GM10248 (cell line): ENCODE results near the gene CYP26B1.

Source experiments
- CTCF ChIA-PET: fragments of 300-600 bp; sonication (Branson Sonifier 250); formaldehyde crosslinking; extraction: SDS; loops from one replicate; lab custom pipeline; 2021; ENCODE audit warnings: antibody characterized with exemption; lab: Yijun Ruan, JAX
- POLR2A ChIA-PET: fragments of 350-650 bp; sonication (Branson Sonifier 250); formaldehyde crosslinking; extraction: SDS; loops from one replicate; lab custom pipeline; 2020; ENCODE audit warnings: antibody characterized with exemption; lab: Yijun Ruan, JAX
- DNase-seq: peaks from one replicate; pipeline ENCODE4 v3.0.0; 2012; ENCODE audit errors: extremely low spot score
- CTCF ChIP-seq: IDR thresholded peaks from 2 replicates; pipeline ENCODE4 v1.5.1; 2012; ENCODE audit warnings: mild to moderate bottlenecking, low read depth; ENCODE audit errors: extremely low read depth, missing control alignments, control extremely low read depth

CYP26B1 gene

GRCh38 chr2:72147303-72147971 is at the start of gene CYP26B1:
TSS of gene CYP26B1 (minus strand) at chr2:72147862. CDS start at chr2:72147834, 28 bp downstream.
- DNase-seq = peak; percentile 17
- ChIA-PET CTCF (no interaction called here), POLR2A (no interaction called here)
- TF ChIP-seq CTCF = no peak

- CTCF ChIA-PET = no interaction called here
- no peak for DNase-seq
- TF ChIP-seq CTCF = no peak
- POLR2A ChIA-PET = no interaction called here
Observed at GRCh38 chr2:72193723-72194122, 46.1 kb upstream of the CYP26B1 start.

- TF ChIP-seq CTCF = no peak
- no peak for DNase-seq
- ChIA-PET CTCF (interaction anchor here (1.4 to 2.3 kb wide), 3 partner anchors 8 to 41 kb away, joined by 4 to 5 read pairs (median 5); no protein-coding TSS in a partner anchor), POLR2A (no interaction called here)
Observed at GRCh38 chr2:72191441-72191840, 43.8 kb upstream of the CYP26B1 start.

GRCh38 chr2:72185206-72185605 is 37.5 kb upstream of the CYP26B1 start:
- ChIA-PET POLR2A (no interaction called here), CTCF (no interaction called here)
- no peak for TF ChIP-seq CTCF
- no peak for DNase-seq

GRCh38 chr2:72183466-72183865 is 35.8 kb upstream of the CYP26B1 start:
- ChIA-PET CTCF (no interaction called here), POLR2A (no interaction called here)
- DNase-seq = no peak
- TF ChIP-seq CTCF = no peak

GRCh38 chr2:72183016-72183415 is 35.4 kb upstream of the CYP26B1 start:
- CTCF ChIA-PET = no interaction called here
- no peak for DNase-seq
- POLR2A ChIA-PET = no interaction called here
- TF ChIP-seq CTCF = no peak
